ENCODE results near the gene PARD3B. TPM values are rescaled to one million over a fixed set of nuclear protein-coding genes. Genes with fewer than 3 reads are reported as not detected.

The PARD3B gene
- polyA plus RNA-seq, 1 donor, result 14.0 TPM

DNA sequence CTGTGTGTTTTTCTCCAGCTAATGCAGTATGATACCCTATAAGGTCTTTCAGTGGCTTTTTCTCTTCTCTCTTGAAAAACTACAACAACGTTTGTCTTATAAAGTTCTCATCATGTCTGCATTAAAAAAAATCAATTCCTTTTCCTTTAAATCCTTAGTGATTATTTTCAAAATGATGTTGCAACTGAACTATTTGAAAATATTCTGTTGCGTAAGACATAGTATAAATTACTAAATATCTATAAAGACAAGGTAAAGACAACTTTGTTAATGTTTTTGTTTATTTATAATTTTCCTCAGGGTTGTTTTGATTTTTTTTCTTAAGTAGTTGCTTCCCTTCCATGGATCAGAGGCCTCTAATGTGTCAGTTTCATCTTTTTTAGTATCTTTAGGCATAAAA, 21.2 kb downstream of the PARD3B start:
- Histone ChIP-seq H3K27ac (ENCODE audit: low read length) (no peak overlapping the region), H3K9me3 (ENCODE audit: control insufficient read depth, low read depth, low read length) (no peaks in the 10 kb centered on the region), H3K4me3 (ENCODE audit: low read length) (no peak overlapping the region), H3K36me3 (ENCODE audit: control insufficient read depth, insufficient read depth, low read length) (no peaks in the 10 kb centered on the region), H3K4me1 (ENCODE audit: control insufficient read depth, insufficient read depth, low read length) (no peaks in the 10 kb centered on the region), H3K27me3 (ENCODE audit: control insufficient read depth, insufficient read depth, low read length) (no peaks in the 10 kb centered on the region)
- DNase-seq, result no peak
- WGBS (ENCODE audit: insufficient coverage, low lambda C conversion rate), result 50% methylated on average over 2 of the region's 2 CpGs

GRCh38 chr2:204570421-204570820, 25.1 kb downstream of the PARD3B start:
- H3K9me3 ChIP-seq (ENCODE audit: control insufficient read depth, low read depth, low read length), result no peaks in the 10 kb centered on the region
- no peaks in the 10 kb centered on the region for H3K27me3 ChIP-seq (ENCODE audit: control insufficient read depth, insufficient read depth, low read length)
- H3K36me3 ChIP-seq (ENCODE audit: control insufficient read depth, insufficient read depth, low read length), result no peaks in the 10 kb centered on the region
- whole genome bisulfite sequencing (ENCODE audit: insufficient coverage, low lambda C conversion rate), result no CpG with 5 or more reads among the region's 1 CpG
- peak; percentile 51 to 79 for DNase-seq
- H3K27ac ChIP-seq (ENCODE audit: low read length), result peak overlapping the region; percentile 30
- peaks cover 13% of the 10 kb centered on the region for H3K4me1 ChIP-seq (ENCODE audit: control insufficient read depth, insufficient read depth, low read length)
- no peak overlapping the region for H3K4me3 ChIP-seq (ENCODE audit: low read length)

- no peak for DNase-seq
- Histone ChIP-seq H3K9me3 (ENCODE audit: control insufficient read depth, low read depth, low read length) (no peaks in the 10 kb centered on the region), H3K4me3 (ENCODE audit: low read length) (no peak overlapping the region), H3K27ac (ENCODE audit: low read length) (peak overlapping the region; percentile 8), H3K27me3 (ENCODE audit: control insufficient read depth, insufficient read depth, low read length) (no peaks in the 10 kb centered on the region), H3K4me1 (ENCODE audit: control insufficient read depth, insufficient read depth, low read length) (peaks cover 13% of the 10 kb centered on the region), H3K36me3 (ENCODE audit: control insufficient read depth, insufficient read depth, low read length) (no peaks in the 10 kb centered on the region)
- WGBS (ENCODE audit: insufficient coverage, low lambda C conversion rate), result no CpG with 5 or more reads among the region's 2 CpGs
Observed at GRCh38 chr2:204571041-204571440, 25.8 kb downstream of the PARD3B start.

DNA sequence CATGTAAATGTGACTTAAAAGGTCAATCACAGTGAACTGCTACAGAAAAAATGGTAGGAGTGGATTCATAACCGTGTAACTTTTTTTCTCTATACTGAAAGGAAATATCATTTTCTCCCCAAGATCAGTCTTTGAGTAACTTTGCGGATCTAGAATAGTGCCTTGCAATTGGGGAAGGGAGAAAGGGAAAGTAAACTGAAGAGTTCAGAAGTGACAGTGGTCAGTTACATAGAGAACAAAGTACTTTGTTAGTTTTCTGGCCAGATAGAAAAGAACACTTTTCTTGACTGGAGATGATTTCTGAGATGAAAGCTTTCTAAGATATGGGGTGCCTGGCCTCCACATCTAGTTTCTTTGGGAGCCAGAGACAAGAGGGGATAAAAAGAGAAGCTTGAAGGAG, 26.6 kb downstream of the PARD3B start:
- H3K4me1 ChIP-seq (ENCODE audit: control insufficient read depth, insufficient read depth, low read length), result peaks cover 13% of the 10 kb centered on the region
- no CpG with 5 or more reads among the region's 2 CpGs for WGBS (ENCODE audit: insufficient coverage, low lambda C conversion rate)
- H3K9me3 ChIP-seq (ENCODE audit: control insufficient read depth, low read depth, low read length), result no peaks in the 10 kb centered on the region
- no peak for DNase-seq
- no peaks in the 10 kb centered on the region for H3K27me3 ChIP-seq (ENCODE audit: control insufficient read depth, insufficient read depth, low read length)
- H3K27ac ChIP-seq (ENCODE audit: low read length), result no peak overlapping the region
- H3K4me3 ChIP-seq (ENCODE audit: low read length), result no peak overlapping the region
- no peaks in the 10 kb centered on the region for H3K36me3 ChIP-seq (ENCODE audit: control insufficient read depth, insufficient read depth, low read length)

DNA sequence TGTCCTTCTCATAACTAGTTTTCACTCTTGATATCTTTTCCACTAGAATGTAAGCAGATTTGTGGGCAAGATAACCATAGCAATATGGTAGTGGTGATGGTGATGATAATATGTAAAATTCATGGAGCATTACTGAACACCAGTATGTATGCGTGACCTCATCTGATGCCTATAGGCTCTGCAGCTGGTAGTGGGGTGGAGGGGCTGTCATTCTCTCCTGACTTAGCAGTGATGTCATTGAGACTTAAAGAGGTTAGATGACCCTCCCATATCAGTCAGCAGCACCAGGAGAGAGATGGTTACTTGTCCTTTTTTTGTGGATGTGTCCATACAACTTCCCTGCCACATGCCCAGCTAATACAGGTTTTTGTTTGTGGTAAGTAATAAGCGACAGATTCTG, 27.9 kb downstream of the PARD3B start:
- H3K27ac ChIP-seq (ENCODE audit: low read length), result no peak overlapping the region
- H3K27me3 ChIP-seq (ENCODE audit: control insufficient read depth, insufficient read depth, low read length), result no peaks in the 10 kb centered on the region
- DNase-seq, result no peak
- no peaks in the 10 kb centered on the region for H3K36me3 ChIP-seq (ENCODE audit: control insufficient read depth, insufficient read depth, low read length)
- no peaks in the 10 kb centered on the region for H3K9me3 ChIP-seq (ENCODE audit: control insufficient read depth, low read depth, low read length)
- no CpG with 5 or more reads among the region's 2 CpGs for WGBS (ENCODE audit: insufficient coverage, low lambda C conversion rate)
- no peak overlapping the region for H3K4me3 ChIP-seq (ENCODE audit: low read length)
- peaks cover 13% of the 10 kb centered on the region for H3K4me1 ChIP-seq (ENCODE audit: control insufficient read depth, insufficient read depth, low read length)

- peaks cover 13% of the 10 kb centered on the region for H3K4me1 ChIP-seq (ENCODE audit: control insufficient read depth, insufficient read depth, low read length)
- H3K36me3 ChIP-seq (ENCODE audit: control insufficient read depth, insufficient read depth, low read length), result no peaks in the 10 kb centered on the region
- no peaks in the 10 kb centered on the region for H3K27me3 ChIP-seq (ENCODE audit: control insufficient read depth, insufficient read depth, low read length)
- peak; percentile 82 to 90 for DNase-seq
- H3K9me3 ChIP-seq (ENCODE audit: control insufficient read depth, low read depth, low read length), result no peaks in the 10 kb centered on the region
- H3K27ac ChIP-seq (ENCODE audit: low read length), result peak overlapping the region; percentile 65
- WGBS (ENCODE audit: insufficient coverage, low lambda C conversion rate), result 60% methylated on average over 1 of the region's 4 CpGs
- no peak overlapping the region for H3K4me3 ChIP-seq (ENCODE audit: low read length)
Observed at GRCh38 chr2:204574486-204574885, 29.2 kb downstream of the PARD3B start.

DNA sequence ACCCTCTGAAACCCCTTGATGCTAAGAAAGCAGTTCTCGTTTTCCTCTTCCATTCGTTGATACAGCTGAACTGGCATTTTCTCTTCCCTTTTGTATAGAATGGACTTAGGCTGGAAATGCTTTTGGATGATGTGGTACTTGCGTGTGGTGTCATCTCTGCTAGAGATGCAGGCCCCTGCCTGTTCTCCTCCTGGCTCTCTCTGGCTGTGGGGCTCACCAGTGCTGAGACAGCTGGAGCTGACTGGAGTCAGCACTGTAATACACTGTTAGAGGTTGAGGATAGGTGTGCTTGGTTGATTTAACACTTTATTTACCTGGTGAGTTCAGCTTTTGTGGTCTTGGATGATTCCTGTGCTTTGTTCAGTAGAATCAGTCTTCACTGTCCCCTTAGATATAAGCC, 30.2 kb downstream of the PARD3B start:
- Histone ChIP-seq H3K27me3 (ENCODE audit: control insufficient read depth, insufficient read depth, low read length) (no peaks in the 10 kb centered on the region), H3K4me1 (ENCODE audit: control insufficient read depth, insufficient read depth, low read length) (peaks cover 13% of the 10 kb centered on the region), H3K36me3 (ENCODE audit: control insufficient read depth, insufficient read depth, low read length) (no peaks in the 10 kb centered on the region), H3K9me3 (ENCODE audit: control insufficient read depth, low read depth, low read length) (no peaks in the 10 kb centered on the region), H3K27ac (ENCODE audit: low read length) (peak overlapping the region; percentile 51), H3K4me3 (ENCODE audit: low read length) (no peak overlapping the region)
- WGBS (ENCODE audit: insufficient coverage, low lambda C conversion rate), result 80% methylated on average over 1 of the region's 3 CpGs
- no peak for DNase-seq

DNA sequence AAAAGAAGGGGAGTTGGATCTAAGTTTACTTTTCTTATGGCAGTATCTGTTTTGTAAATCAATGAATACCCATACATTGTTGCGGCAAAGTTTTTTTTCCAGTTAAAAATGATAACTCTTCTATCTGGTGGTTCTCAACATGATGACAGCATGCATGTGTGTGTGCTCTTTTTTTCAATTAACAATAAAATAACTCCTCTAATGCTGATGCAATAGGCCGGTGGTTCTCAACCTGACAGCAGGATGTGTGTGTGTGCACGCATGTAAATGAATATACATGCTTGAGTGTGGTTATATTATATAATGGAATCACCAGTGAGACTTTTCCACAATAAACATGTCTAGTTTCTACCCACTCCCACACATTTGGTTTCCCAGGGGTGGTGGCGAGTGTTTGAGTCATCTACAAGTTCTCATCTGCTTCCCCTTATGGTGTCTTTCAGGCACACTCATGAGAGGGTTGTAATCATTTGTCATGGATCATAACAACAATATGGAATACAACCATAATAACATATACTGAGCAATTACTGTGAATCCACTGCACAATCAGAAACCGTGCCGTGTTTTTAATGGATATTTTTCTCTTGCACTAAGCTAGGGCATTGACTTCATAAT, 31.2 kb downstream of the PARD3B start:
- H3K27ac ChIP-seq (ENCODE audit: low read length), result no peak overlapping the region
- H3K4me3 ChIP-seq (ENCODE audit: low read length), result no peak overlapping the region
- no peak for DNase-seq
- H3K27me3 ChIP-seq (ENCODE audit: control insufficient read depth, insufficient read depth, low read length), result no peaks in the 10 kb centered on the region
- peaks cover 13% of the 10 kb centered on the region for H3K4me1 ChIP-seq (ENCODE audit: control insufficient read depth, insufficient read depth, low read length)
- no peaks in the 10 kb centered on the region for H3K36me3 ChIP-seq (ENCODE audit: control insufficient read depth, insufficient read depth, low read length)
- 100% methylated on average over 1 of the region's 6 CpGs for WGBS (ENCODE audit: insufficient coverage, low lambda C conversion rate)
- H3K9me3 ChIP-seq (ENCODE audit: control insufficient read depth, low read depth, low read length), result no peaks in the 10 kb centered on the region

DNA sequence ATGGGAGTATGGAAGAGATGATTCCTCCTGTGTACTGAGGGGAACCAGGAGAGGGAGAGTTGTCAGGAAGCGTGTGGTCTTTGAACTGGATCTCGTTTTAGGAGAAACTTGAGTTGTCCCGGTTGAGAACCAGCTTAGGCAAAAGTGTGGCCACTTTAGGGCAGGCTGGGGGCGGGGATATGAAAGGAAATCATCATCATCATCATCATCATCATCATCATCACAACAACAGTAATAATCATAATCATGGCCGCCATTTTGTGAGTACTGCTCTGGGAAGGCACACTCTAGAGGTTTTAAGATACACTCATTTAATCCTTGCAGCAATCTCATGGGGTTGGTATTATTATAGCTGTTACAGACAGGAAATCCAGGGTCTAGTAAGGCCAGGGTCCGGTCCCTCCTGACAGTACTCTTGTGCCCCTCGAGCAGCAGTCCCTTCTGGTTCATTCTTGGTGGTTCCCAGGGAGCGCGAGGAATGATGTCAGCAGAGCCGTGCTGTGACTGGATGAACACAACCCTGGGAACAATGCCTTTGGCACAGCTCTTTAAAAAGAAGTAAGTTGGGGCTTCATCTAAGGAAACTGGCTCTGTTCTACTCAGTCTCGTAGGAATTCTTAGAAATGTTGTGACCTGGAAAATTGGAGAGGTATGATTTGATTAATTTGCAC, 33.8 kb downstream of the PARD3B start:
- Histone ChIP-seq H3K36me3 (ENCODE audit: control insufficient read depth, insufficient read depth, low read length) (no peaks in the 10 kb centered on the region), H3K4me1 (ENCODE audit: control insufficient read depth, insufficient read depth, low read length) (peaks cover under 1% of the 10 kb centered on the region), H3K4me3 (ENCODE audit: low read length) (no peak overlapping the region), H3K9me3 (ENCODE audit: control insufficient read depth, low read depth, low read length) (no peaks in the 10 kb centered on the region), H3K27me3 (ENCODE audit: control insufficient read depth, insufficient read depth, low read length) (no peaks in the 10 kb centered on the region), H3K27ac (ENCODE audit: low read length) (no peak overlapping the region)
- no peak for DNase-seq
- WGBS (ENCODE audit: insufficient coverage, low lambda C conversion rate), result no CpG with 5 or more reads among the region's 11 CpGs

DNA sequence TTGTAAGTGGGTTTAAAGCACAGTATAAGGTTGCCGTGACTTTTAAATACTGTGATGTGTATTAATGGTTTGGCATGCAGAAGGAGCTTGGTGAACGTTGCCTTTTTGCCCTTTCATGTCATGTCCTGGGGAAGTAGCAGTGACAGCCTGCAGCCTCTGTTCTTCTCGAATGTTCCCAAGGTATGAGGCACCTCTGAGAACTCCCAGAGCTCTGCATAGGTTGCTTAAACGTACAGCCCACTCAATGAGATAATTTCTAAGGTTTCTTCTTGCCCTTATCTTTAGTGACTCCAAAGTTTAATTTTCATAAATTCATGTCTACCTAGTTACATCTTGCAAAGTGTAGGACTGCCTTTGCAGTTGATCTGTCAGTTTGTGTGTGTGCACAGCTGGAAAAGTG, 36.7 kb downstream of the PARD3B start:
- peak; percentile 42 to 77 for DNase-seq
- Histone ChIP-seq H3K36me3 (ENCODE audit: control insufficient read depth, insufficient read depth, low read length) (no peaks in the 10 kb centered on the region), H3K4me3 (ENCODE audit: low read length) (no peak overlapping the region), H3K4me1 (ENCODE audit: control insufficient read depth, insufficient read depth, low read length) (no peaks in the 10 kb centered on the region), H3K9me3 (ENCODE audit: control insufficient read depth, low read depth, low read length) (no peaks in the 10 kb centered on the region), H3K27ac (ENCODE audit: low read length) (peak overlapping the region; percentile 22), H3K27me3 (ENCODE audit: control insufficient read depth, insufficient read depth, low read length) (no peaks in the 10 kb centered on the region)
- no CpG with 5 or more reads among the region's 4 CpGs for WGBS (ENCODE audit: insufficient coverage, low lambda C conversion rate)

DNA sequence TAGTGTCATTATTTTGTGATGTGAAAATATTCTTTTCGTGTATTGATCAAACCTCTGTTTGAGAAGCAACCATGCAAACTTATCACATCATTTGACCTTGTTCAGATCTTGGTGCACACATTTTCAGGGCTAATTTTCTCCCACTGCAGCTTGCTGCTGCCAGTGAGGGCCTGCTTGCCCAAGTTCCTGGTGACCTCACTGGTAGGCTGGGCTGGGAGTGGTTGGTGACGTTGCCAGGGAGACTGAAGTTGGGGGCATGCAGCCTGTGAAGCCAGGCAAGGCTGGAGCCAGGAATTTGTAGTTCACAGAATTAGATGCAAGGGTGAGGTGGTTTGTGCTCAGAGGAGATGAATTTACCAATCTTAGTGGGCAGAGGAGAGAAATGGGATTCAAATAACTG, 38.5 kb downstream of the PARD3B start:
- Histone ChIP-seq H3K4me1 (ENCODE audit: control insufficient read depth, insufficient read depth, low read length) (no peaks in the 10 kb centered on the region), H3K36me3 (ENCODE audit: control insufficient read depth, insufficient read depth, low read length) (no peaks in the 10 kb centered on the region), H3K9me3 (ENCODE audit: control insufficient read depth, low read depth, low read length) (no peaks in the 10 kb centered on the region), H3K4me3 (ENCODE audit: low read length) (no peak overlapping the region), H3K27ac (ENCODE audit: low read length) (no peak overlapping the region), H3K27me3 (ENCODE audit: control insufficient read depth, insufficient read depth, low read length) (no peaks in the 10 kb centered on the region)
- no peak for DNase-seq
- WGBS (ENCODE audit: insufficient coverage, low lambda C conversion rate), result no CpG with 5 or more reads among the region's 2 CpGs

Data from large intestine (tissue), 3 donors.